ENCODE data around the gene ZNF335. TPM values are rescaled to one million over a fixed set of nuclear protein-coding genes. Genes with fewer than 3 reads are reported as not detected.
A peak's percentile ranks its signal among the peaks of the same experiment; 100 is the strongest.

The ZNF335 gene
- total RNA-seq, 6 experiments from 2014 or later, result 13.1 to 14.6 (median 13.5) TPM

DNA sequence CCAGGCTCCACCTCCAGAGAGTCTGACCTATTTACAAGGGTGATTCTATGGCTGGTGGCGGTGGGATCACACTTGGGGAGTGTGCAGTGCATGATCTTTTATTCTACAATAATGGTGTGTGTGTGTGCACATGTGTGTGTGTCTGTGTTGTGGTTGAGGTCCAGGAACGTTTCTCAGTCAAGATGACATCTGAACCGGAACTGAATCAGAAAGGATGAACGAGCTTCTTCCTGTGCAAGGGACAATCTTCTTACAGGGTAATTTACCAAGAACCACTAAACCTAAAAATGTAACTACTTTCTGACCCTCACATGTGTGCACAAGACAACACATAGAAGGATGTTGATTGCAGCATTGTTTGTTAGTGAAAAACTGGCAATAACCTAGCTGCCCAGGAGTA lies 45.3 kb upstream of the ZNF335 start:
- no peaks in the 10 kb centered on the region for H3K9me3 Mint-ChIP-seq
- peaks cover 34% of the 10 kb centered on the region for H3K27me3 Mint-ChIP-seq (ENCODE audit: insufficient read depth)
- no peak overlapping the region for H3K27ac Mint-ChIP-seq

DNA sequence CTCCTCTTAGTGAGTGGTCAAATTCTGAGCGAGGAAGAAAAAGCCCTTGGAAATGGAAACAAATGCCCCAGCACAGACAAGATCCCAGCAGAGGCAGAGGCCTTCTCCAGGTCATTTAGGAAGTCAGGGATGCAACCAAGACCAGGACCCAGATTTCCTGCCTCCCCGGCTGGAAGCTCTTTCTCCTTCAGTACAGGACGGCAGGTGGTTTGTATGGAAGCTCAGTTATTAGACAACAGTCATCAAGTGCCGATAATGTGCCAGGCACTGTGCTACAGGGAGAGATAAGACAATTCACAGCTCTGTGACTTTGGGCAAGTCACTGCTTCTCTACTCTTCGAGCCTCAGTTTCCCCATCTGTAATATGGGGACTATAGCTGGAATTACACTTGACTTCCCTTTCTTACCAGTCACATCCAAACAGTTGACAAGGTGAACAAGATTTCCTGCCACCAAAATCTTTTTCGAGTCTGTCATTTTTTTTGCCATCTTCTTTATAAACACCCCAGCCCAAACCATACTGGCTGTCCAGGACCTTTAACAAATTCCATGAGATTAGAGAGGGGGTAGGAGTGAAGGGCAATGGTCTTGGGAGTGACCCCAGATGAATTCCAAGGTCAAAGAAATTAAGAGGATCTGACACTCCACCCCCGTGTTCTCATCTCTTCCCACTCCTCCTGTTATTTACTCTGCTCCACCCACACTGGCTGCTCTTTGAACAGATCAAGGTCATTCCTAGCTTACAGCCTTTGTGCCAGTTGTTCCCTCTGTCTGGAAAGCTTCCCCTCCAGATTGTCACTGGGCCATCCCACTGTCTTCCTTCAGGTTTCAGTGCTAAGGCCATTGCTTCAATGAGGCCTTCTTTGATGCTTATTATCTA lies 42.8 kb upstream of the ZNF335 start:
- Mint-ChIP-seq H3K4me3 (no peak overlapping the region), H3K36me3 (ENCODE audit: low read depth) (peaks cover 6% of the 10 kb centered on the region; the same call in 1 of the 2 replicates), H3K4me1 (ENCODE audit: low read depth) (peaks cover 11% of the 10 kb centered on the region; the same call in 1 of the 2 replicates), H3K27ac (no peak overlapping the region), H3K27me3 (ENCODE audit: insufficient read depth) (peaks cover 48% of the 10 kb centered on the region), H3K9me3 (peaks cover 8% of the 10 kb centered on the region; the same call in 1 of the 2 replicates)
- DNase-seq, result no peak
- TF ChIP-seq, protein P1, sequence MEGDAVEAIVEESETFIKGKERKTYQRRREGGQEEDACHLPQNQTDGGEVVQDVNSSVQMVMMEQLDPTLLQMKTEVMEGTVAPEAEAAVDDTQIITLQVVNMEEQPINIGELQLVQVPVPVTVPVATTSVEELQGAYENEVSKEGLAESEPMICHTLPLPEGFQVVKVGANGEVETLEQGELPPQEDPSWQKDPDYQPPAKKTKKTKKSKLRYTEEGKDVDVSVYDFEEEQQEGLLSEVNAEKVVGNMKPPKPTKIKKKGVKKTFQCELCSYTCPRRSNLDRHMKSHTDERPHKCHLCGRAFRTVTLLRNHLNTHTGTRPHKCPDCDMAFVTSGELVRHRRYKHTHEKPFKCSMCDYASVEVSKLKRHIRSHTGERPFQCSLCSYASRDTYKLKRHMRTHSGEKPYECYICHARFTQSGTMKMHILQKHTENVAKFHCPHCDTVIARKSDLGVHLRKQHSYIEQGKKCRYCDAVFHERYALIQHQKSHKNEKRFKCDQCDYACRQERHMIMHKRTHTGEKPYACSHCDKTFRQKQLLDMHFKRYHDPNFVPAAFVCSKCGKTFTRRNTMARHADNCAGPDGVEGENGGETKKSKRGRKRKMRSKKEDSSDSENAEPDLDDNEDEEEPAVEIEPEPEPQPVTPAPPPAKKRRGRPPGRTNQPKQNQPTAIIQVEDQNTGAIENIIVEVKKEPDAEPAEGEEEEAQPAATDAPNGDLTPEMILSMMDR (IDR thresholded peaks at IDR 0.05), result no peak

More for the DNA sequence above, 45.3 kb upstream of the ZNF335 start:
- no peak for DNase-seq
- TF ChIP-seq, protein P1 (IDR thresholded peaks at IDR 0.05), result no peak
- H3K4me1 Mint-ChIP-seq (ENCODE audit: low read depth), result no peaks in the 10 kb centered on the region
- H3K4me3 Mint-ChIP-seq, result no peak overlapping the region
- H3K36me3 Mint-ChIP-seq (ENCODE audit: low read depth), result no peaks in the 10 kb centered on the region

DNA sequence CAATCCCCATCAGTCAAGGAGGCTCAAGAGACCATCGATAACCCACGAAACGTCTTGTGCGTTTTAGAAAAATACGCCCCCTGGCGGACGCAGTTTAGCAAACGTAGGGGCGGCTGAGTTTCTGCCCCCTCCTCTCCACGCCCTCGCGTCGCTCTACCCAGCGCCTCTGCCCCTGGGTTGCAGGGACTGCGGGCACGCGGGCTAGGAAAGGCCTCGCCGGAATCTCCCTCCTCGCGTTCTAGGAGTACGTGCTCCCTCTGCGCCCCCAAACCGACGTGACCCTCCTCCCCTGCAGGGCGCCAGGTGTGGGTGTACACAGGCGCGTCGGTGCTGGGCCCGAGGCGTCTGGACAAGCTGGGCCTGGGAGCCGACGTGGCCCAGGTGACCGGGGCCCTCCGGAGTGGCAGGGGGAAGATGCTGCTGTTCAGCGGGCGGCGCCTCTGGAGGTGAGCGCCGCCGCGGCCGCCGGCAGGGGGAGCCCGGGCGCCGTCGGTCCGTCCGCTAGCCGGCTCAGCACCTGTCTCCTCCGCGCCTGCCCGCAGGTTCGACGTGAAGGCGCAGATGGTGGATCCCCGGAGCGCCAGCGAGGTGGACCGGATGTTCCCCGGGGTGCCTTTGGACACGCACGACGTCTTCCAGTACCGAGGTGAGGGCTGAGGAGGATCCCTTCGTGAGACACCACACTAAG lies 42.0 kb upstream of the ZNF335 start:
- DNase-seq, result no peak
- Mint-ChIP-seq H3K27me3 (ENCODE audit: insufficient read depth) (peaks cover 56% of the 10 kb centered on the region), H3K9me3 (peaks cover 8% of the 10 kb centered on the region; the same call in 1 of the 2 replicates), H3K27ac (no peak overlapping the region), H3K4me1 (ENCODE audit: low read depth) (peaks cover 11% of the 10 kb centered on the region; the same call in 1 of the 2 replicates), H3K4me3 (no peak overlapping the region), H3K36me3 (ENCODE audit: low read depth) (peaks cover 6% of the 10 kb centered on the region; the same call in 1 of the 2 replicates)
- TF ChIP-seq, protein P1 (IDR thresholded peaks at IDR 0.05), result peak; percentile 88

DNA sequence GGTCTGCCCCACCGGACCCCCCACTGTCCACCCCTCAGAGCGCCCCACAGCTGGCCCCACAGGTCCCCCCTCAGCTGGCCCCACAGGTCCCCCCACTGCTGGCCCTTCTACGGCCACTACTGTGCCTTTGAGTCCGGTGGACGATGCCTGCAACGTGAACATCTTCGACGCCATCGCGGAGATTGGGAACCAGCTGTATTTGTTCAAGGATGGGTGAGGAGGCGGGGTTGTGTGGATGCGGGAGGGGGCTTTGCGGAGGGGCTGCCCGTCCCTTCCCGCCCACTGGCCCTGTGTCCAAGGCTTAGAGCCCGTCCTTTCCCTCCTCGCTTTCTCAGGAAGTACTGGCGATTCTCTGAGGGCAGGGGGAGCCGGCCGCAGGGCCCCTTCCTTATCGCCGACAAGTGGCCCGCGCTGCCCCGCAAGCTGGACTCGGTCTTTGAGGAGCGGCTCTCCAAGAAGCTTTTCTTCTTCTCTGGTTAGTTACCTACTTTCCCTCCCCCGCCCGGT lies 41.4 kb upstream of the ZNF335 start:
- no peak for DNase-seq
- H3K27me3 Mint-ChIP-seq (ENCODE audit: insufficient read depth), result peaks cover 59% of the 10 kb centered on the region
- H3K4me3 Mint-ChIP-seq, result no peak overlapping the region
- peaks cover 11% of the 10 kb centered on the region; the same call in 1 of the 2 replicates for H3K4me1 Mint-ChIP-seq (ENCODE audit: low read depth)
- H3K27ac Mint-ChIP-seq, result no peak overlapping the region
- peaks cover 8% of the 10 kb centered on the region; the same call in 1 of the 2 replicates for H3K9me3 Mint-ChIP-seq
- TF ChIP-seq, protein P1 (IDR thresholded peaks at IDR 0.05), result no peak
- peaks cover 6% of the 10 kb centered on the region; the same call in 1 of the 2 replicates for H3K36me3 Mint-ChIP-seq (ENCODE audit: low read depth)

DNA sequence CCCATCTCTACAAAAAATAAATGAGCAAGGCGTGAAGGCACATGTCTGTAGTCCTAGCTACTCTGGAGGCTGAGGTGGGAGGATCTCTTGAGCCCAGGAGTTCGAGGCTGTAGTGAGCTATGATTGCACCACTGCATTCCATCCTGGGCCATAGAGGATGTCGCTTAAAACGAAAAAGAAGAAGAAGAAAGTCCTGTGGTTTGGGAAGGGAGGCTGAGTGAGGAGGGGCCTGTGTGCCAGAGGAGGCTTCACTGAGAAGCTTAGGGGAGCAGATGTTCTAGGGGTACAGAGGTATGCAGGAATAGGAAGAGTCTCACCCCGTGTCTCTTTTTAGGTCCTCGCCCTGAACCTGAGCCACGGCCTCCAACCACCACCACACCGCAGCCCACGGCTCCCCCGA lies 40.9 kb upstream of the ZNF335 start:
- Mint-ChIP-seq H3K4me1 (ENCODE audit: low read depth) (peaks cover 11% of the 10 kb centered on the region; the same call in 1 of the 2 replicates), H3K27ac (no peak overlapping the region), H3K36me3 (ENCODE audit: low read depth) (peaks cover 6% of the 10 kb centered on the region; the same call in 1 of the 2 replicates), H3K9me3 (peaks cover 8% of the 10 kb centered on the region; the same call in 1 of the 2 replicates), H3K4me3 (no peak overlapping the region), H3K27me3 (ENCODE audit: insufficient read depth) (peaks cover 63% of the 10 kb centered on the region)
- TF ChIP-seq, protein P1 (IDR thresholded peaks at IDR 0.05), result no peak
- no peak for DNase-seq
